Panc1 (cell line): ENCODE results near the gene BIRC7. TPM values are rescaled to one million over a fixed set of nuclear protein-coding genes. Genes with fewer than 3 reads are reported as not detected.

ENCODE experiments used
- ATAC-seq: fragments of 200-7000 bp; cut with Tn5 transposase; 2 replicates; pipeline ENCODE4 v1.9.1; 2020; ENCODE audit warnings: mild to moderate bottlenecking, moderate library complexity
- BruUV-seq: library from RNA; stranded (reverse); fragments of 400-500 nt; replicated peaks from 2 replicates; lab custom pipeline; 2021; lab: Mats Ljungman, UMichigan
- CTCF ChIA-PET: fragments of 300-600 bp; sonication (Branson Sonifier 250); formaldehyde crosslinking; loops from one replicate; lab custom pipeline; 2022; ENCODE audit warnings: antibody characterized with exemption; lab: Charles Lee
- POLR2A ChIA-PET: fragments of 300-600 bp; sonication (Branson Sonifier 250); formaldehyde crosslinking; loops from one replicate; lab custom pipeline; 2022; ENCODE audit warnings: antibody characterized with exemption; lab: Charles Lee
- DNase-seq: peaks from one replicate; pipeline ENCODE4 v3.0.0-alpha.2; 2010; ENCODE audit warnings: low read depth, low spot score
- H3K27ac ChIP-seq: 2 replicates; pipeline ENCODE4 v1.5.1; 2011; ENCODE audit warnings: mild to moderate bottlenecking, low read length, inconsistent platforms
- H3K27me3 ChIP-seq: fragments of 200-500 bp; sonication (Bioruptor generic); 2 replicates; pipeline ENCODE4 v1.6.0; 2014; ENCODE audit warnings: low read length, inconsistent platforms; ENCODE audit not compliant: control insufficient read depth, insufficient read depth
- H3K36me3 ChIP-seq: fragments of 200-500 bp; sonication (Bioruptor generic); 2 replicates; pipeline ENCODE4 v1.5.1; 2014; ENCODE audit warnings: inconsistent platforms, mild to moderate bottlenecking, low read length, moderate library complexity; ENCODE audit not compliant: control insufficient read depth, insufficient read depth
- H3K4me1 ChIP-seq: 2 replicates; pipeline ENCODE4 v1.5.1; 2011; ENCODE audit warnings: inconsistent platforms, mild to moderate bottlenecking, low read length, moderate library complexity; ENCODE audit not compliant: control insufficient read depth, insufficient read depth
- H3K4me3 ChIP-seq, 2 experiments: 2 replicates each; pipeline ENCODE4 v1.5.1; 2011 to 2012; ENCODE audit warnings: low read depth in 2 of 2, low read length in 2 of 2, mild to moderate bottlenecking in 2 of 2, inconsistent platforms in 1 of 2, moderate library complexity in 1 of 2
- H3K9me3 ChIP-seq: fragments of 200-500 bp; sonication (Bioruptor generic); 2 replicates; pipeline ENCODE4 v1.5.1; 2014; ENCODE audit warnings: low read depth, mild to moderate bottlenecking, inconsistent platforms, low read length, moderate library complexity; ENCODE audit not compliant: control insufficient read depth, insufficient read depth
- POLR2AphosphoS5 ChIP-seq: IDR thresholded peaks from 2 replicates; pipeline ENCODE4 v1.6.1; 2012; ENCODE audit warnings: mild to moderate bottlenecking, low read depth, low read length, moderate library complexity
- SIN3A ChIP-seq: IDR thresholded peaks from 2 replicates; pipeline ENCODE4 v1.6.1; 2012; ENCODE audit warnings: low read depth, mild to moderate bottlenecking, low read length, moderate library complexity, borderline replicate concordance; ENCODE audit not compliant: insufficient read depth
- TCF7L2 ChIP-seq: IDR thresholded peaks from 2 replicates; pipeline ENCODE4 v1.6.1; 2011; ENCODE audit warnings: mild to moderate bottlenecking, low read depth, low read length, inconsistent platforms
- in situ Hi-C: cut with HindIII; loops from 2 replicates; pipeline ENCODE4 v1.10.0; 2016; ENCODE audit warnings: low sequenced_read_pairs, low pct_unique_long_range_greater_than_20kb
- intact Hi-C: fragments of 100-400 bp; cut with micrococcal nuclease; formaldehyde crosslinking; loops from one replicate; pipeline ENCODE4 v1.10.0; 2022; ENCODE audit not compliant: unreplicated experiment
- total RNA-seq: library from RNA; stranded (reverse); gene quantifications from one replicate; pipeline ENCODE4 v1.2.1, GENCODE V29; 2021; ENCODE audit not compliant: unreplicated experiment
- TF ChIP-seq, protein P1 (sequence below): fragments of 450-650 bp; IDR thresholded peaks from 2 replicates; pipeline ENCODE4 v1.5.1; 2017; ENCODE audit warnings: mild to moderate bottlenecking
- TF ChIP-seq, protein P2 (sequence below), 2 experiments: IDR thresholded peaks; 2 replicates each; pipeline ENCODE4 v1.6.1; 2011 to 2012; ENCODE audit warnings: low read depth in 2 of 2, control low read depth in 1 of 2, low read length in 1 of 2, mild to moderate bottlenecking in 1 of 2, moderate library complexity in 1 of 2; ENCODE audit not compliant: insufficient read depth in 1 of 2

Gene BIRC7
- total RNA-seq, 1 experiment from 2014 or later, result 9.0 TPM

DNA sequence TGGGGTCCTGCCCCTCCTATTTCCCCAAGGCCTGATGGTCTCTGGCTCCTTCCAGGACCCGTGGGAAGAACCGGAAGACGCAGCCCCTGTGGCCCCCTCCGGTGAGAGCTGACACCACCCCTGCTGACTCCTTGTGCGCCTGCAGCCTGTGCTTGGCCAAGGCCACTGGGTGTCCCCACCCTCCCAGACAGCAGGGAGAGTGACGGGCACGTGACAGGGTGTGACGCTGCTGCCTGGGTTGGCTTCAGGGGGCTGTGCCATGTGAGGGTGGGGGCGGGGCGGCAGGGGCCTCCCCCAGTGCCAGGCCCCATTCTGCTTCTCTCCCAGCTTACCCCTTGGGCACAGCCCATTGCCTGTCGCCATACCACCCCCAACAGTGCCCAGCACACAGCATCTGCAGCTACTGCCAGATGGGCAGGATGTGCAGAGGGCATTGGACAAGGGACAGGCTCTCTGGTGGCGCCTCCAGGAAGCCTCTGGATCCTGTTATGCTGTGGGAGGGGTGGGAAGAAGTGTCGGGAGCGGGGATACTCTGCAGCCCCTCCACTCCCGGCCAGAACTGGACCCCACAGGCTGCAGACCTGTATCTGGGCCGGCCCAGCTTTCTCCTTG is 2.9 kb downstream of the BIRC7 start:
- ChIA-PET POLR2A (no interaction called here), CTCF (interaction anchor here (0.6 to 2.2 kb wide), 2 partner anchors 15 kb away, joined by 5 to 8 read pairs; no protein-coding TSS in a partner anchor)
- Histone ChIP-seq H3K27ac (peak overlapping the region; percentile 29; the same call in 1 of the 2 replicates), H3K4me1 (peaks cover 47% of the 10 kb centered on the region), H3K4me3 (no peak overlapping the region), H3K36me3 (no peaks in the 10 kb centered on the region), H3K9me3 (no peaks in the 10 kb centered on the region), H3K27me3 (no peaks in the 10 kb centered on the region)
- no peak for DNase-seq
- TF ChIP-seq SIN3A (no peak), TCF7L2 (no peak), POLR2AphosphoS5 (no peak)
- TF ChIP-seq, protein P1, sequence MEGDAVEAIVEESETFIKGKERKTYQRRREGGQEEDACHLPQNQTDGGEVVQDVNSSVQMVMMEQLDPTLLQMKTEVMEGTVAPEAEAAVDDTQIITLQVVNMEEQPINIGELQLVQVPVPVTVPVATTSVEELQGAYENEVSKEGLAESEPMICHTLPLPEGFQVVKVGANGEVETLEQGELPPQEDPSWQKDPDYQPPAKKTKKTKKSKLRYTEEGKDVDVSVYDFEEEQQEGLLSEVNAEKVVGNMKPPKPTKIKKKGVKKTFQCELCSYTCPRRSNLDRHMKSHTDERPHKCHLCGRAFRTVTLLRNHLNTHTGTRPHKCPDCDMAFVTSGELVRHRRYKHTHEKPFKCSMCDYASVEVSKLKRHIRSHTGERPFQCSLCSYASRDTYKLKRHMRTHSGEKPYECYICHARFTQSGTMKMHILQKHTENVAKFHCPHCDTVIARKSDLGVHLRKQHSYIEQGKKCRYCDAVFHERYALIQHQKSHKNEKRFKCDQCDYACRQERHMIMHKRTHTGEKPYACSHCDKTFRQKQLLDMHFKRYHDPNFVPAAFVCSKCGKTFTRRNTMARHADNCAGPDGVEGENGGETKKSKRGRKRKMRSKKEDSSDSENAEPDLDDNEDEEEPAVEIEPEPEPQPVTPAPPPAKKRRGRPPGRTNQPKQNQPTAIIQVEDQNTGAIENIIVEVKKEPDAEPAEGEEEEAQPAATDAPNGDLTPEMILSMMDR, result no peak
- TF ChIP-seq, protein P2, sequence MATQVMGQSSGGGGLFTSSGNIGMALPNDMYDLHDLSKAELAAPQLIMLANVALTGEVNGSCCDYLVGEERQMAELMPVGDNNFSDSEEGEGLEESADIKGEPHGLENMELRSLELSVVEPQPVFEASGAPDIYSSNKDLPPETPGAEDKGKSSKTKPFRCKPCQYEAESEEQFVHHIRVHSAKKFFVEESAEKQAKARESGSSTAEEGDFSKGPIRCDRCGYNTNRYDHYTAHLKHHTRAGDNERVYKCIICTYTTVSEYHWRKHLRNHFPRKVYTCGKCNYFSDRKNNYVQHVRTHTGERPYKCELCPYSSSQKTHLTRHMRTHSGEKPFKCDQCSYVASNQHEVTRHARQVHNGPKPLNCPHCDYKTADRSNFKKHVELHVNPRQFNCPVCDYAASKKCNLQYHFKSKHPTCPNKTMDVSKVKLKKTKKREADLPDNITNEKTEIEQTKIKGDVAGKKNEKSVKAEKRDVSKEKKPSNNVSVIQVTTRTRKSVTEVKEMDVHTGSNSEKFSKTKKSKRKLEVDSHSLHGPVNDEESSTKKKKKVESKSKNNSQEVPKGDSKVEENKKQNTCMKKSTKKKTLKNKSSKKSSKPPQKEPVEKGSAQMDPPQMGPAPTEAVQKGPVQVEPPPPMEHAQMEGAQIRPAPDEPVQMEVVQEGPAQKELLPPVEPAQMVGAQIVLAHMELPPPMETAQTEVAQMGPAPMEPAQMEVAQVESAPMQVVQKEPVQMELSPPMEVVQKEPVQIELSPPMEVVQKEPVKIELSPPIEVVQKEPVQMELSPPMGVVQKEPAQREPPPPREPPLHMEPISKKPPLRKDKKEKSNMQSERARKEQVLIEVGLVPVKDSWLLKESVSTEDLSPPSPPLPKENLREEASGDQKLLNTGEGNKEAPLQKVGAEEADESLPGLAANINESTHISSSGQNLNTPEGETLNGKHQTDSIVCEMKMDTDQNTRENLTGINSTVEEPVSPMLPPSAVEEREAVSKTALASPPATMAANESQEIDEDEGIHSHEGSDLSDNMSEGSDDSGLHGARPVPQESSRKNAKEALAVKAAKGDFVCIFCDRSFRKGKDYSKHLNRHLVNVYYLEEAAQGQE (IDR thresholded peaks at IDR 0.05; ENCODE audit: insufficient read depth in 1 of 2, low read depth in 2 of 2, low read length in 1 of 2), result no peak
- intact Hi-C loops, result no loop called here
- BruUV-seq, result no TSS peak
- in situ Hi-C loops, result no loop called here
- peak; percentile 54 for ATAC-seq

DNA sequence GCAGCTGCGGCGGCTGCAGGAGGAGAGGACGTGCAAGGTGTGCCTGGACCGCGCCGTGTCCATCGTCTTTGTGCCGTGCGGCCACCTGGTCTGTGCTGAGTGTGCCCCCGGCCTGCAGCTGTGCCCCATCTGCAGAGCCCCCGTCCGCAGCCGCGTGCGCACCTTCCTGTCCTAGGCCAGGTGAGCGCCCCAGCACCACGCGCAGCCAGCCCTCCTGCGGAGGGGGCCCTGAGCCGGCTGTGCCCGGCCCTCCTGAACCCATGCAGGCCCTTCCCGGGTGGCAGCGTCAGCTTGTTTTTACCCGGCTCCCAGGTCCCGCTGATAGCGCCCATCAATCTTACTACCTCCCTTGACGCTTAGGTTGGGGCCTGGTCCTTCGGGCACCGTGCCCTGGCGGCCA is 3.7 kb downstream of the BIRC7 start:
- Histone ChIP-seq H3K4me1 (peaks cover 39% of the 10 kb centered on the region), H3K27ac (no peak overlapping the region), H3K4me3 (no peak overlapping the region), H3K36me3 (no peaks in the 10 kb centered on the region), H3K9me3 (no peaks in the 10 kb centered on the region), H3K27me3 (no peaks in the 10 kb centered on the region)
- TF ChIP-seq POLR2AphosphoS5 (no peak), SIN3A (no peak)
- ChIA-PET CTCF (interaction anchor here (2.2 kb wide), 1 partner anchor 16 kb away, joined by 8 read pairs; no protein-coding TSS in a partner anchor), POLR2A (no interaction called here)
- BruUV-seq, result no TSS peak
- no peak for DNase-seq
- intact Hi-C loops, result no loop called here
- ATAC-seq, result no peak
- in situ Hi-C loops, result no loop called here

DNA sequence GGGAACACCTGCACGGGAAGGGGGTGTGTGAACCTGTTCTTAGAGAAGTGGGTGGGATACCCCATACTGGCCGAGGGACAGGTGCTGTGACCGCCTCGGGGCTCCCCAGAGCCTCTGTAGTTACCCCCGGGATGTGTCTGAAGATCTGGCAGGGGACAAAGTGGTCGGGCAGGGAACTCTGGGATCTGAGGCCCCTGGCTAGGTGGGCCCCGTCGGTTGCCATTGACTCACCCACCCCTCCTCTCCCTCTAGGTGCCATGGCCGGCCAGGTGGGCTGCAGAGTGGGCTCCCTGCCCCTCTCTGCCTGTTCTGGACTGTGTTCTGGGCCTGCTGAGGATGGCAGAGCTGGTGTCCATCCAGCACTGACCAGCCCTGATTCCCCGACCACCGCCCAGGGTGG is 4.3 kb downstream of the BIRC7 start:
- DNase-seq, result no peak
- ChIA-PET POLR2A (no interaction called here), CTCF (no interaction called here)
- Histone ChIP-seq H3K36me3 (no peaks in the 10 kb centered on the region), H3K9me3 (no peaks in the 10 kb centered on the region), H3K4me3 (no peak overlapping the region), H3K27ac (no peak overlapping the region), H3K4me1 (peaks cover 33% of the 10 kb centered on the region), H3K27me3 (no peaks in the 10 kb centered on the region)
- BruUV-seq, result no TSS peak
- in situ Hi-C loops (no loop called here), intact Hi-C loops (no loop called here)
- TF ChIP-seq, protein P1, result no peak
- TF ChIP-seq SIN3A (no peak), TCF7L2 (no peak), POLR2AphosphoS5 (no peak)
- TF ChIP-seq, protein P2 (IDR thresholded peaks at IDR 0.05; ENCODE audit: insufficient read depth in 1 of 2, low read depth in 2 of 2, low read length in 1 of 2), result no peak
- no peak for ATAC-seq
